ENCODE results near the gene ZNF260. TPM values are rescaled to one million over a fixed set of nuclear protein-coding genes. Genes with fewer than 3 reads are reported as not detected.

The ZNF260 gene
- 10.9 TPM for total RNA-seq
- long read RNA-seq, full-length matches to known transcripts, result 4 of 9 reads
- long read RNA-seq, partial matches to known transcripts, result 1 of 9 reads
- long read RNA-seq, other reads (novel, unspliced or antisense), result 4 of 9 reads

- H3K9me3 ChIP-seq (replicated peaks), result peaks cover 63% of the 10 kb centered on the region
- H3K27me3 ChIP-seq (ENCODE audit: low read depth), result no peaks in the 10 kb centered on the region
- peak; percentile 98 for DNase-seq
- H3K36me3 ChIP-seq, result peaks cover 46% of the 10 kb centered on the region
- intact Hi-C loops (cut with micrococcal nuclease), result no loop called here
- peak within 1 kb of the TSS; percentile 73 for H3K4me3 ChIP-seq
- TF ChIP-seq CTCF (IDR thresholded peaks at IDR 0.05; ENCODE audit: borderline replicate concordance), result no peak
- H3K4me1 ChIP-seq, result peaks cover 31% of the 10 kb centered on the region
- peak within 1 kb of the TSS; percentile 97 for H3K27ac ChIP-seq (replicated peaks)
Observed at GRCh38 chr19:36528194-36528920, at the start of gene ZNF260. Gene ZNF260, minus strand, starts transcription at chr19:36528271. Its CDS starts 13,033 bp downstream, at chr19:36515238.

GRCh38 chr19:36577271-36577996 is 49.4 kb upstream of the ZNF260 start:
- DNase-seq, result no peak
- H3K27me3 ChIP-seq (ENCODE audit: low read depth), result no peaks in the 10 kb centered on the region
- peaks cover 26% of the 10 kb centered on the region for H3K4me1 ChIP-seq
- H3K27ac ChIP-seq (replicated peaks), result no peak overlapping the region
- peaks cover 66% of the 10 kb centered on the region for H3K36me3 ChIP-seq
- intact Hi-C loops (cut with micrococcal nuclease), result no loop called here
- peaks cover 26% of the 10 kb centered on the region for H3K9me3 ChIP-seq (replicated peaks)
- H3K4me3 ChIP-seq, result no peak overlapping the region
- TF ChIP-seq CTCF (IDR thresholded peaks at IDR 0.05; ENCODE audit: borderline replicate concordance), result no peak

- Histone ChIP-seq H3K27ac (replicated peaks) (no peak overlapping the region), H3K9me3 (replicated peaks) (peaks cover 9% of the 10 kb centered on the region), H3K4me1 (peaks cover 39% of the 10 kb centered on the region), H3K27me3 (ENCODE audit: low read depth) (no peaks in the 10 kb centered on the region), H3K4me3 (peak overlapping the region; percentile 95), H3K36me3 (peaks cover 59% of the 10 kb centered on the region)
- DNase-seq, result no peak
- no peak for TF ChIP-seq CTCF (IDR thresholded peaks at IDR 0.05; ENCODE audit: borderline replicate concordance)
- intact Hi-C loops (cut with micrococcal nuclease), result no loop called here
Observed at GRCh38 chr19:36574741-36575140, 46.7 kb upstream of the ZNF260 start.

- intact Hi-C loops (cut with micrococcal nuclease), result no loop called here
- H3K36me3 ChIP-seq, result peaks cover 59% of the 10 kb centered on the region
- no peak for TF ChIP-seq CTCF (IDR thresholded peaks at IDR 0.05; ENCODE audit: borderline replicate concordance)
Observed at GRCh38 chr19:36573895-36574720, 46.0 kb upstream of the ZNF260 start.

More at GRCh38 chr19:36573895-36574720, 46.0 kb upstream of the ZNF260 start:
- Histone ChIP-seq H3K9me3 (replicated peaks) (peaks cover 15% of the 10 kb centered on the region), H3K4me1 (peaks cover 39% of the 10 kb centered on the region), H3K27me3 (ENCODE audit: low read depth) (no peaks in the 10 kb centered on the region), H3K27ac (replicated peaks) (peak overlapping the region; percentile 91), H3K4me3 (peak overlapping the region; percentile 95)
- no peak for DNase-seq
